Endothelial cell of umbilical vein (primary cell): Measurements from ENCODE around the gene ZNF609.

ENCODE experiments used
- CTCF ChIP-seq, 2 donors: IDR thresholded peaks; 1 replicate in 1 of 2; 2 replicates in 1 of 2; pipeline ENCODE4 v1.5.1; 2011; ENCODE audit warnings: low read length in 2 of 2, mild to moderate bottlenecking in 2 of 2, moderate library complexity in 2 of 2, control low read depth in 1 of 2, inconsistent platforms in 1 of 2, low read depth in 1 of 2; ENCODE audit not compliant: insufficient read depth in 1 of 2; ENCODE audit errors: extremely low read depth in 1 of 2
- EZH2 ChIP-seq: IDR thresholded peaks from 2 replicates; pipeline ENCODE4 v1.6.1; 2012; ENCODE audit warnings: borderline replicate concordance, low read depth, mild to moderate bottlenecking, moderate library complexity, low read length, inconsistent platforms; ENCODE audit not compliant: severe bottlenecking
- GATA2 ChIP-seq: IDR thresholded peaks from 2 replicates; pipeline ENCODE4 v1.7.0; 2011; ENCODE audit warnings: low read depth, mild to moderate bottlenecking, moderate library complexity, mixed read lengths, low read length; ENCODE audit not compliant: insufficient read length, insufficient read depth
- JUN ChIP-seq: IDR thresholded peaks from 2 replicates; pipeline ENCODE4 v1.6.1; 2011; ENCODE audit warnings: borderline replicate concordance, low read depth; ENCODE audit not compliant: insufficient read length, insufficient read depth
- MYC ChIP-seq: IDR thresholded peaks from one replicate; pipeline ENCODE4 v1.6.1; 2011; ENCODE audit warnings: mild to moderate bottlenecking, low read depth, low read length
- POLR2A ChIP-seq: IDR thresholded peaks from 2 replicates; pipeline ENCODE4 v1.6.1; 2012; ENCODE audit warnings: low read depth, mild to moderate bottlenecking, control low read depth, low read length
- POLR2AphosphoS5 ChIP-seq: IDR thresholded peaks from 2 replicates; pipeline ENCODE4 v1.6.1; 2012; ENCODE audit warnings: low read depth, mild to moderate bottlenecking, control low read depth, low read length, moderate library complexity; ENCODE audit not compliant: insufficient read depth
- TF ChIP-seq, protein P1 (sequence below): IDR thresholded peaks from 2 replicates; pipeline ENCODE4 v1.6.1; 2011; ENCODE audit not compliant: insufficient read depth, insufficient read length

GRCh38 chr15:64485796-64486195 lies 25.4 kb downstream of the ZNF609 start:
- TF ChIP-seq CTCF (IDR thresholded peaks at IDR 0.05; ENCODE audit: extremely low read depth in 1 of 2, insufficient read depth in 1 of 2, low read depth in 1 of 2, low read length in 2 of 2) (no peak), EZH2 (no peak), POLR2A (no peak), JUN (no peak), POLR2AphosphoS5 (no peak), MYC (no peak), GATA2 (no peak)
- TF ChIP-seq, protein P1, sequence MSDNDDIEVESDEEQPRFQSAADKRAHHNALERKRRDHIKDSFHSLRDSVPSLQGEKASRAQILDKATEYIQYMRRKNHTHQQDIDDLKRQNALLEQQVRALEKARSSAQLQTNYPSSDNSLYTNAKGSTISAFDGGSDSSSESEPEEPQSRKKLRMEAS = no peak
